HG02623 (cell line): Measurements from ENCODE around the gene THSD4.

Experiments used
- ATAC-seq: cut with Tn5 transposase; IDR thresholded peaks from one replicate; pipeline ENCODE4 v1.9.1; 2021; ENCODE audit warnings: moderate library complexity; ENCODE audit not compliant: unreplicated experiment

Gene THSD4

GRCh38 chr15:71471347-71471746, 356.1 kb downstream of the THSD4 start:
- ATAC-seq, result no peak

- ATAC-seq, result no peak
Measured at GRCh38 chr15:71472566-71472965, 357.3 kb downstream of the THSD4 start.

GRCh38 chr15:71473751-71474150, 358.5 kb downstream of the THSD4 start:
- ATAC-seq, result no peak

- no peak for ATAC-seq
Measured at GRCh38 chr15:71476823-71477222, 361.6 kb downstream of the THSD4 start.

- ATAC-seq, result no peak
Measured at GRCh38 chr15:71480556-71480955, 365.3 kb downstream of the THSD4 start.

- no peak for ATAC-seq
Measured at GRCh38 chr15:71484080-71484479, 368.8 kb downstream of the THSD4 start.

GRCh38 chr15:71485094-71485693, 369.9 kb downstream of the THSD4 start:
- no peak for ATAC-seq

- ATAC-seq, result no peak
Measured at GRCh38 chr15:71489570-71489969, 374.3 kb downstream of the THSD4 start.

- ATAC-seq, result no peak
Measured at GRCh38 chr15:71493526-71493925, 378.3 kb downstream of the THSD4 start.

- ATAC-seq, result no peak
Measured at GRCh38 chr15:71494563-71495397, 379.5 kb downstream of the THSD4 start.

- no peak for ATAC-seq
Measured at GRCh38 chr15:71495398-71495780, 380.1 kb downstream of the THSD4 start.

- no peak for ATAC-seq
Measured at GRCh38 chr15:71496336-71496955, 381.2 kb downstream of the THSD4 start.

GRCh38 chr15:71501344-71502076, 386.2 kb downstream of the THSD4 start:
- no peak for ATAC-seq

GRCh38 chr15:71502077-71502432, 386.8 kb downstream of the THSD4 start:
- ATAC-seq, result no peak

- ATAC-seq, result no peak
Measured at GRCh38 chr15:71505962-71506361, 390.7 kb downstream of the THSD4 start.

- ATAC-seq, result no peak
Measured at GRCh38 chr15:71506946-71507345, 391.7 kb downstream of the THSD4 start.

GRCh38 chr15:71508081-71508682, 392.9 kb downstream of the THSD4 start:
- no peak for ATAC-seq

- ATAC-seq, result no peak
Measured at GRCh38 chr15:71509139-71509538, 393.9 kb downstream of the THSD4 start.

- no peak for ATAC-seq
Measured at GRCh38 chr15:71510763-71511162, 395.5 kb downstream of the THSD4 start.

- ATAC-seq, result no peak
Measured at GRCh38 chr15:71511796-71512681, 396.8 kb downstream of the THSD4 start.
